ENCODE measurements around the gene S100A1. TPM values are rescaled to one million over a fixed set of nuclear protein-coding genes. Genes with fewer than 3 reads are reported as not detected.
A peak's percentile ranks its signal among the peaks of the same experiment; 100 is the strongest.

The S100A1 gene
- total RNA-seq, 1 donor from 2014 or later: not detected

DNA sequence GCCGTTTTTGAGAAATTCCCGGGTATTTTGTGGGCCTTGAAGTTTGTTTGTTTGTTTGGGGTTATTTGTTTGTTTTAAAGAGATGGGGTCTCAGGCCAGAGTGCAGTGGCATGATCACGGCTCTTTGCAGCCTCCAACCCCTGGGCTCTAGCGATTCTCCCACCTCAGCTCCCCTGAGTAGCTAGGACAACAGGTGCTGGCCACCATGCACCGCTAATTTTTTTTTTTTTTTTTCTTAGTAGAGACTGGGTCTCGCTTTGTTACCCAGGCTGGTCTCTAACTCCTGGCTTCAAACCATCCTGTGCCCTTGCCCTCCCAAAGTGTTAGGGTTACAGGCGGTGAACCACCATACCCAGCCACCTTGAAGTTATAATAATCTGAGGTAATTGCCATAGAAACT is 7.6 kb downstream of the S100A1 start:
- H3K4me3 Mint-ChIP-seq: peak overlapping the region; percentile 85
- H4K20me1 ChIP-seq (ENCODE audit: low read depth): peaks cover 35% of the 10 kb centered on the region
- DNase-seq (ENCODE audit: low spot score): no peak
- peaks cover 17% of the 10 kb centered on the region for H3K36me3 Mint-ChIP-seq
- peaks cover 28% of the 10 kb centered on the region for H3K36me3 ChIP-seq
- H3K79me2 ChIP-seq (ENCODE audit: low read depth): peaks cover 69% of the 10 kb centered on the region
- H2AFZ ChIP-seq (replicated peaks): no peak overlapping the region
- H3K4me2 ChIP-seq: peak overlapping the region; percentile 73
- H3K27me3 ChIP-seq: no peaks in the 10 kb centered on the region
- H3F3A ChIP-seq (ENCODE audit: low read depth): peaks cover 22% of the 10 kb centered on the region
- no peak overlapping the region for H3K27ac ChIP-seq
- H3K9me3 ChIP-seq (ENCODE audit: low read depth): no peaks in the 10 kb centered on the region
- TF ChIP-seq EZH2phosphoT487 (IDR thresholded peaks at IDR 0.05): no peak
- TF ChIP-seq EZH2 (IDR thresholded peaks at IDR 0.05): no peak
- TF ChIP-seq, protein P1, sequence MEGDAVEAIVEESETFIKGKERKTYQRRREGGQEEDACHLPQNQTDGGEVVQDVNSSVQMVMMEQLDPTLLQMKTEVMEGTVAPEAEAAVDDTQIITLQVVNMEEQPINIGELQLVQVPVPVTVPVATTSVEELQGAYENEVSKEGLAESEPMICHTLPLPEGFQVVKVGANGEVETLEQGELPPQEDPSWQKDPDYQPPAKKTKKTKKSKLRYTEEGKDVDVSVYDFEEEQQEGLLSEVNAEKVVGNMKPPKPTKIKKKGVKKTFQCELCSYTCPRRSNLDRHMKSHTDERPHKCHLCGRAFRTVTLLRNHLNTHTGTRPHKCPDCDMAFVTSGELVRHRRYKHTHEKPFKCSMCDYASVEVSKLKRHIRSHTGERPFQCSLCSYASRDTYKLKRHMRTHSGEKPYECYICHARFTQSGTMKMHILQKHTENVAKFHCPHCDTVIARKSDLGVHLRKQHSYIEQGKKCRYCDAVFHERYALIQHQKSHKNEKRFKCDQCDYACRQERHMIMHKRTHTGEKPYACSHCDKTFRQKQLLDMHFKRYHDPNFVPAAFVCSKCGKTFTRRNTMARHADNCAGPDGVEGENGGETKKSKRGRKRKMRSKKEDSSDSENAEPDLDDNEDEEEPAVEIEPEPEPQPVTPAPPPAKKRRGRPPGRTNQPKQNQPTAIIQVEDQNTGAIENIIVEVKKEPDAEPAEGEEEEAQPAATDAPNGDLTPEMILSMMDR (IDR thresholded peaks at IDR 0.05): no peak
- no peaks in the 10 kb centered on the region for H3K9me3 Mint-ChIP-seq
- no peak overlapping the region for H3K9ac ChIP-seq
- peaks cover 8% of the 10 kb centered on the region for H3K4me1 ChIP-seq
- peaks cover 2% of the 10 kb centered on the region for H3K27me3 Mint-ChIP-seq (ENCODE audit: insufficient read depth, low read depth)
- H3K4me3 ChIP-seq: peak overlapping the region; percentile 68
- peaks cover 19% of the 10 kb centered on the region for H3K4me1 Mint-ChIP-seq
- H3K27ac Mint-ChIP-seq: no peak overlapping the region

DNA sequence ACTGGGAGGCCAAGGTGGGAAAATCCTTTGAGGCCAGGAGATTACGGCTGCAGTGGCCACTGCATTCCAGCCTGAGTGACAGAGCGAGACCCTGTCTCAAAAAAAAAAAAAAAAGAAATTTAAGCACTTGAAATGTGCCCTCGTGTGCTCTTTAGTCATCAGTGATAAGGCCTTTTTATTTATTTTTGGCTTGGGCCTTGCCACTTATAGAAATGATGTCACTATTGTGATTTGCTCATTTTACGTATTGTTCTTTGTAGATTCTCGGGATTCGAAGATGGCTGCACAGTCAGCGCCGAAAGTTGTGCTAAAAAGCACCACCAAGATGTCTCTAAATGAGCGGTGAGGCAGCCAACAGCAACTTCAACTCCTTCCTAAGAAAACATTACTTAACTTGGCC is 8.1 kb downstream of the S100A1 start:
- peaks cover 22% of the 10 kb centered on the region for H3F3A ChIP-seq (ENCODE audit: low read depth)
- H3K27ac ChIP-seq: no peak overlapping the region
- peaks cover 74% of the 10 kb centered on the region for H3K79me2 ChIP-seq (ENCODE audit: low read depth)
- no peak for TF ChIP-seq EZH2phosphoT487 (IDR thresholded peaks at IDR 0.05)
- TF ChIP-seq EZH2 (IDR thresholded peaks at IDR 0.05): no peak
- TF ChIP-seq, protein P1 (IDR thresholded peaks at IDR 0.05): no peak
- peaks cover 39% of the 10 kb centered on the region for H4K20me1 ChIP-seq (ENCODE audit: low read depth)
- no peak overlapping the region for H3K4me3 ChIP-seq
- no peak overlapping the region for H2AFZ ChIP-seq (replicated peaks)
- H3K4me1 Mint-ChIP-seq: peaks cover 19% of the 10 kb centered on the region
- peak overlapping the region; percentile 73 for H3K4me2 ChIP-seq
- H3K27me3 Mint-ChIP-seq (ENCODE audit: insufficient read depth, low read depth): peaks cover 2% of the 10 kb centered on the region
- H3K4me3 Mint-ChIP-seq: peak overlapping the region; percentile 85
- no peaks in the 10 kb centered on the region for H3K9me3 Mint-ChIP-seq
- peaks cover 32% of the 10 kb centered on the region for H3K36me3 ChIP-seq
- peaks cover 8% of the 10 kb centered on the region for H3K4me1 ChIP-seq
- H3K9me3 ChIP-seq (ENCODE audit: low read depth): no peaks in the 10 kb centered on the region
- no peak for DNase-seq (ENCODE audit: low spot score)
- H3K27ac Mint-ChIP-seq: no peak overlapping the region
- peaks cover 21% of the 10 kb centered on the region for H3K36me3 Mint-ChIP-seq
- no peaks in the 10 kb centered on the region for H3K27me3 ChIP-seq
- H3K9ac ChIP-seq: no peak overlapping the region

DNA sequence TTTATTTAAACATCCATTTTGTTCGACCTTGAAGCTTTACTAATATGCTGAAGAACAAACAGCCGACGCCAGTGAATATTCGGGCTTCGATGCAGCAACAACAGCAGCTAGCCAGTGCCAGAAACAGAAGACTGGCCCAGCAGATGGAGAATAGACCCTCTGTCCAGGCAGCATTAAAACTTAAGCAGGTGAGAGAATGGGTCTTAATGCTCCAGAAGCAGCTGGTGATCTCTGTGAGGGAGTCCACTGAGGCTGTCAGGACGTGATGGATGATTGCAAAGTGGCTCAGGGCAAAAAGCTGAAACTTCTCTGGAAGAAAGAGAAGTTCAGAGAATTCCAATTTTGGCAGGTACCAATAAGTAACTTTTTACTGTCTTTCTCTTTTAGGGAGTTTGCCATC is 10.0 kb downstream of the S100A1 start:
- H3F3A ChIP-seq (ENCODE audit: low read depth): peaks cover 36% of the 10 kb centered on the region
- peaks cover 57% of the 10 kb centered on the region for H4K20me1 ChIP-seq (ENCODE audit: low read depth)
- H3K36me3 Mint-ChIP-seq: peaks cover 32% of the 10 kb centered on the region

More for the DNA sequence above, 10.0 kb downstream of the S100A1 start:
- H3K27ac Mint-ChIP-seq: no peak overlapping the region
- H3K4me2 ChIP-seq: no peak overlapping the region
- no peak overlapping the region for H3K4me3 ChIP-seq
- no peaks in the 10 kb centered on the region for H3K9me3 Mint-ChIP-seq
- H3K79me2 ChIP-seq (ENCODE audit: low read depth): peaks cover 93% of the 10 kb centered on the region
- H3K4me3 Mint-ChIP-seq: no peak overlapping the region
- peaks cover 2% of the 10 kb centered on the region for H3K27me3 Mint-ChIP-seq (ENCODE audit: insufficient read depth, low read depth)
- peaks cover 16% of the 10 kb centered on the region for H3K4me1 Mint-ChIP-seq
- no peak overlapping the region for H3K27ac ChIP-seq
- no peaks in the 10 kb centered on the region for H3K27me3 ChIP-seq
- no peaks in the 10 kb centered on the region for H3K9me3 ChIP-seq (ENCODE audit: low read depth)
- no peak overlapping the region for H2AFZ ChIP-seq (replicated peaks)
- H3K9ac ChIP-seq: no peak overlapping the region
- DNase-seq (ENCODE audit: low spot score): no peak
- peaks cover 8% of the 10 kb centered on the region for H3K4me1 ChIP-seq
- peaks cover 43% of the 10 kb centered on the region for H3K36me3 ChIP-seq
- TF ChIP-seq EZH2 (IDR thresholded peaks at IDR 0.05) (no peak), EZH2phosphoT487 (IDR thresholded peaks at IDR 0.05) (no peak)
- TF ChIP-seq, protein P1 (IDR thresholded peaks at IDR 0.05): no peak
